Vagina (tissue), 2 donors: Measurements from ENCODE around the gene CHL1. TPM values are rescaled to one million over a fixed set of nuclear protein-coding genes. Genes with fewer than 3 reads are reported as not detected.

Experiments used
- DNase-seq, 2 donors: peaks; one replicate each; pipeline ENCODE4 v3.0.0-alpha.2; 2017; ENCODE audit errors: extremely low spot score in 2 of 2
- H3K27ac ChIP-seq: fragments of 200-600 bp; sonication (generic); one replicate; pipeline ENCODE4 v1.5.1; 2019
- H3K27me3 ChIP-seq: fragments of 200-600 bp; sonication (generic); one replicate; pipeline ENCODE4 v1.5.1; 2019
- H3K36me3 ChIP-seq, 2 donors: fragments of 200-600 bp; sonication (generic); one replicate each; pipeline ENCODE4 v1.5.1; 2017 to 2019
- H3K4me1 ChIP-seq: fragments of 200-600 bp; sonication (generic); one replicate; pipeline ENCODE4 v1.5.1; 2019
- H3K4me3 ChIP-seq, 2 donors: fragments of 200-600 bp; sonication (generic); 1 replicate in 1 of 2; 2 replicates in 1 of 2; pipeline ENCODE4 v1.5.1; 2016 to 2019
- H3K9me3 ChIP-seq: fragments of 200-600 bp; sonication (generic); one replicate; pipeline ENCODE4 v1.5.1; 2019
- CTCF ChIP-seq, 3 experiments: fragments of 450-650 bp in 2 of 3; fragments of 200-600 bp in 1 of 3; sonication (generic) in 1 of 3; IDR thresholded peaks; one replicate each; pipeline ENCODE4 v1.5.1; 2017 to 2019; ENCODE audit warnings: antibody characterized with exemption in 3 of 3, mild to moderate bottlenecking in 2 of 3, moderate library complexity in 2 of 3
- POLR2A ChIP-seq, 2 donors: fragments of 450-650 bp; IDR thresholded peaks; one replicate each; pipeline ENCODE4 v1.6.1; 2017; ENCODE audit warnings: antibody characterized with exemption in 2 of 2, mild to moderate bottlenecking in 2 of 2, moderate library complexity in 2 of 2
- POLR2AphosphoS5 ChIP-seq, 2 donors: sonication (generic); formaldehyde crosslinking; IDR thresholded peaks; one replicate each; pipeline ENCODE4 v1.9.0; 2017; ENCODE audit warnings: antibody characterized with exemption in 2 of 2, mild to moderate bottlenecking in 2 of 2, low read depth in 1 of 2; ENCODE audit not compliant: insufficient read depth in 1 of 2
- intact Hi-C: fragments of 100-400 bp; cut with DNase I; formaldehyde crosslinking; loops from one replicate; pipeline ENCODE4 v1.15.1; 2023
- total RNA-seq: library from RNA; depleted of rRNA; stranded (reverse); fragments of >200 nt; gene quantifications from one replicate; pipeline ENCODE4 v1.2.3, GENCODE V29; 2016

CHL1 gene
- total RNA-seq, 1 donor from 2014 or later = 25.8 TPM

- TF ChIP-seq POLR2AphosphoS5 (IDR thresholded peaks at IDR 0.05; ENCODE audit: insufficient read depth in 1 of 2, low read depth in 1 of 2) = no peak
- TF ChIP-seq CTCF (IDR thresholded peaks at IDR 0.05) = no peak
- TF ChIP-seq POLR2A (IDR thresholded peaks at IDR 0.05) = no peak
- H3K27ac ChIP-seq = no peak overlapping the region
- H3K4me3 ChIP-seq = no peak overlapping the region
- H3K27me3 ChIP-seq = no peaks in the 10 kb centered on the region
- no peaks in the 10 kb centered on the region for H3K4me1 ChIP-seq
- no peak for DNase-seq
- intact Hi-C loops = no loop called here
- no peaks in the 10 kb centered on the region for H3K36me3 ChIP-seq
- H3K9me3 ChIP-seq = no peaks in the 10 kb centered on the region
Observed at GRCh38 chr3:166799-167198, 29.8 kb upstream of the CHL1 start.

- no peak for DNase-seq
- no peaks in the 10 kb centered on the region for H3K9me3 ChIP-seq
- intact Hi-C loops = no loop called here
Observed at GRCh38 chr3:173886-174285, 22.7 kb upstream of the CHL1 start.

GRCh38 chr3:184976-185375 is 11.6 kb upstream of the CHL1 start:
- no peaks in the 10 kb centered on the region for H3K36me3 ChIP-seq
- no peaks in the 10 kb centered on the region for H3K9me3 ChIP-seq
- H3K4me1 ChIP-seq = no peaks in the 10 kb centered on the region
- no peak overlapping the region for H3K27ac ChIP-seq
- DNase-seq = no peak
- no peak for TF ChIP-seq POLR2A (IDR thresholded peaks at IDR 0.05)
- TF ChIP-seq CTCF (IDR thresholded peaks at IDR 0.05) = no peak
- no peak for TF ChIP-seq POLR2AphosphoS5 (IDR thresholded peaks at IDR 0.05; ENCODE audit: insufficient read depth in 1 of 2, low read depth in 1 of 2)
- no peak overlapping the region for H3K4me3 ChIP-seq
- intact Hi-C loops = no loop called here
- H3K27me3 ChIP-seq = no peaks in the 10 kb centered on the region

More at GRCh38 chr3:173886-174285, 22.7 kb upstream of the CHL1 start:
- H3K4me3 ChIP-seq = no peak overlapping the region
- H3K4me1 ChIP-seq = no peaks in the 10 kb centered on the region
- H3K36me3 ChIP-seq = no peaks in the 10 kb centered on the region
- no peaks in the 10 kb centered on the region for H3K27me3 ChIP-seq
- TF ChIP-seq CTCF (IDR thresholded peaks at IDR 0.05) = no peak
- TF ChIP-seq POLR2AphosphoS5 (IDR thresholded peaks at IDR 0.05; ENCODE audit: insufficient read depth in 1 of 2, low read depth in 1 of 2) = no peak
- no peak for TF ChIP-seq POLR2A (IDR thresholded peaks at IDR 0.05)
- no peak overlapping the region for H3K27ac ChIP-seq

GRCh38 chr3:192215-192929 is 4.2 kb upstream of the CHL1 start:
- intact Hi-C loops = no loop called here
- Histone ChIP-seq H3K27ac (no peak overlapping the region), H3K9me3 (no peaks in the 10 kb centered on the region), H3K4me3 (no peak overlapping the region), H3K27me3 (no peaks in the 10 kb centered on the region), H3K36me3 (no peaks in the 10 kb centered on the region), H3K4me1 (peaks cover 6% of the 10 kb centered on the region)
- TF ChIP-seq POLR2A (IDR thresholded peaks at IDR 0.05) (no peak), POLR2AphosphoS5 (IDR thresholded peaks at IDR 0.05; ENCODE audit: insufficient read depth in 1 of 2, low read depth in 1 of 2) (no peak), CTCF (IDR thresholded peaks at IDR 0.05) (no peak)
- DNase-seq = no peak

GRCh38 chr3:194001-194400 is 2.6 kb upstream of the CHL1 start:
- no peak for DNase-seq

More at GRCh38 chr3:194001-194400, 2.6 kb upstream of the CHL1 start:
- no peak overlapping the region for H3K27ac ChIP-seq
- H3K9me3 ChIP-seq = no peaks in the 10 kb centered on the region
- H3K4me1 ChIP-seq = peaks cover 7% of the 10 kb centered on the region
- TF ChIP-seq POLR2AphosphoS5 (IDR thresholded peaks at IDR 0.05; ENCODE audit: insufficient read depth in 1 of 2, low read depth in 1 of 2) = no peak
- no peak overlapping the region for H3K4me3 ChIP-seq
- intact Hi-C loops = no loop called here
- no peaks in the 10 kb centered on the region for H3K27me3 ChIP-seq
- H3K36me3 ChIP-seq = no peaks in the 10 kb centered on the region
